GM10266 (cell line): Measurements from ENCODE around the gene PRKCA.

Source experiments
- DNase-seq: peaks from one replicate; pipeline ENCODE4 v3.0.0; 2012; ENCODE audit errors: extremely low spot score
- CTCF ChIP-seq: IDR thresholded peaks from 2 replicates; pipeline ENCODE4 v1.5.1; 2012; ENCODE audit warnings: mild to moderate bottlenecking, low read depth; ENCODE audit not compliant: control insufficient read depth, insufficient read depth; ENCODE audit errors: missing control alignments

Gene PRKCA

GRCh38 chr17:66507103-66507923 is 204.9 kb downstream of the PRKCA start:
- DNase-seq: no peak
- no peak for TF ChIP-seq CTCF

DNA sequence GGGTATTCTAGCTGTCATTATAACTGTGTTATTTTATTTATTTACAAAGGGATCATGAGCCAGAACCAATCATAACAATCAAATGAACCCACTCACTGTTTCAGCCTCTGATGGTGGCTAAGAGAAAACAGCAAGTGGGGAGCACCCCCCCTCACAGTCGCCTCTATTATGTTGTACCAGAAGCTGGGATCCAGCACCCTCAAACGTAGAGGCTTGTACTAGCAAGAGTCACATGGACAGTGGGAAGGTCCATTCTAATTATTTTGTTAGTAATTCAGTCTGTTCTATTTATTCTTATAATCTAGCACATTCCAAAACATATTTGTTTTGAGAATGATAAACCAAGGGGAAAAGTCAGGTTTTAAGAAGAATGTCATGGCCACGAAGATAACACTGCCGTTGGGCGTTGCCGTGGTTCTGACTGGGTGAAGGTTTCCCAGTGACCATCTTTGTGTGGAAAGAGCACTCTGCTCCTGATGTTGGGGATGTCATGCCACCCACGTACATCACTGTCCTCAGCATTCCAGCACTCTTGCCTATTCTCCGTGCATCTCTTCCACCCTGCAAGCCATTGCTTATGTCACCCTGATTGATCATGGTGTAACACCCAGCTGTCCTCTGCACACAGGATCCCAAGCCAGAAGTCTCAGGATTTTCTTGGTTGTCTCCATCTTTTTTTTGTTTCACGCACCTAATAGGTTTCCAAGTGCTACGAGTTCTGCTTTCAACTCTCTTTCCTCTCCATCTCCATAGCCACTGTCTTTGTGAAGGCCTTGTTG is 205.8 kb downstream of the PRKCA start:
- DNase-seq: no peak
- no peak for TF ChIP-seq CTCF

DNA sequence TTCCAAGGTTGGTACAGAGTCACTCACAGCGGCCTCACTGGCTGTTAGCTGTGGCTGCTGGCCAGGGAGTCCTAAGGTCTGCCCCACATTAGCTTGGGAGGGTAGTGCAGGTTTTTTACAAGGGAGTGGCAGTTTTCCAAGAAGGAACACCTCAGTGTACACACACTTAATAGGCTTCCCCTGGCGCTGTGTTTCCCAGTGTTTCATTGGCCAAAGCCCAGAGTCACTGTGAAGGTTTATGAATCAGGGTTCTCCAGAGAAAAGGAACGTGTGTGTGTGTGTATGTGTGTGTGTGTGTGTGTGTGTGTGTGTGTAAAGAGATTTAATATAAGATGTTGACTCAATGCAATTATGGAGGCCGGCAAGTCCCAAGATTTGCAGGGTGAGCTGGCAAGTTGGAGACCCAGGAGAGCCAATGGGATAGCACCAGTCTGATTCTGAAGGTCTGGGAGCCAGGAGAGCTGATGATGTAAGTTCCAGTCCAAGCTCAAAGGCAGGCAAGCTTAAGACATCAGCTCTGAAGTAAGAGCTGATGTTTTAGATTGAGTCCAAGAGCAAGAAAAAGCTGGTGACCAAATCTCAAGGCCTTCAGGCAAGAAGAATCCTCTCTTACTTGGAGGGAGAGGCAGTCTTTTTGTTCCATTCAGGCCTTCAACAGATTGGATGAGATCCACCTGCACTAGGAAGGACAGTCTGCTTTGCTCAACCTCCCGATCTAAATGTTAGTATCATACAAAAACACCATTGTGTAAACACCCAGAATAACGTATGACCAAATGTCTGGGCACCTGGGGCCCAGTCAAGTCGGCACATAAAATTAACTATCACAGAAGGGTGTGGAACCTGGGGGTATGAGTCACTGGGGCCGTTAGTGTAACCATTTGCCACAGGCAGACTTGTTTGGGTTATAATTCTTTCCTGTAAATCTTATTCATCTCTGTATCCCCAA is 206.8 kb downstream of the PRKCA start:
- no peak for DNase-seq
- TF ChIP-seq CTCF: no peak

- DNase-seq: no peak
- no peak for TF ChIP-seq CTCF
Measured at GRCh38 chr17:66509926-66510325, 207.5 kb downstream of the PRKCA start.

DNA sequence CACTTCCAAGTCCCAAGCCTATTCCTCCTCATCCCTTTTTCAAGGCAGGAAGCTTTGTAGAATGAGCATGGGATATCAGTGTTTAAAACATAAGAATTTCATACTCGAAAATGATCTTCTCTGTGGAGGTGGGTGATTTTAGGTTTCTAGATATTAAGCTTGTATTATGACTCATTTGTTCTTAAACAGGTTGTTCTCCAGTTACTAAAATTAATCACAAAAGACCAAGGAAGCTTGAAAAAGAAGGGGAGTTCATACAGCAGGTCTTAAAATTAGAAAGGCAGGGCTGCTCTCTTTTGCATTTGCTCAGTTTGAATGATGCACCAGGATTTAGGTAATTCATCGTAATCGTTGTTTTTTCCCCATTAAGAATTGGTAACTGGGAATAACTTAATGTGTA is 208.7 kb downstream of the PRKCA start:
- DNase-seq: no peak
- no peak for TF ChIP-seq CTCF

DNA sequence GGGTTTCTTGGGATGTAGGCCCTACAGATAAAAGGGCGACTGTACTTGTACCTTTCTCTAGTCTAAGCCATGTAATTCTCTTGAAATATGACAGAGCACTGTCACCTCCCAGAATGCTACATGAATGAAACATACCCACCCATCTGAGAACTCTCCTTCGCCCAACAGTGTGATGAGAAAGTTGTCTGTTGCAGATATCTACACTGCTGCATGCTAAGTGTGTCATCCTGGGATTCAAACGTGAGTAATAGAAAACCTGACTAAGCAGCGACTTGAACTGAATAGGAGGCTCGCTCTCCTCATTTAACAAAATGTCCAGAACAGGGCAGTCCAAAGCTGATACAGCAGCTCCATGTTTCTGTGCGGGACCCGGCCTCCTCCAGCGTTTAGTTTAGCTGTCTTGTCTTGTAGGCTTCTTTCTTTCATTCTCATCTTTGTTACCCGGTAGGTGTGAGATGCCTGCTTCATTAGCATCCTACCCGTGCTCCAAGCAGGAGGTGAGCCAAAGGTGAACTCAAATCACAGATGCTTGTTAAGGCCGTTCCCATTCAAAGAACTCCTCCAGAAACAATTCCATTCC is 211.9 kb downstream of the PRKCA start:
- DNase-seq: no peak
- no peak for TF ChIP-seq CTCF
